GM12865 (cell line): Measurements from ENCODE around the gene KLK12.

Experiments used
- DNase-seq: peaks from one replicate; pipeline ENCODE4 v3.0.0; 2010; ENCODE audit warnings: low read depth
- H3K4me3 ChIP-seq: 2 replicates; pipeline ENCODE4 v1.5.1; 2011; ENCODE audit warnings: mild to moderate bottlenecking, low read depth, low read length, control low read depth
- TF ChIP-seq, protein P1 (sequence below): IDR thresholded peaks from 2 replicates; pipeline ENCODE4 v1.5.1; 2011; ENCODE audit warnings: low read length, control low read depth, low read depth, inconsistent platforms; ENCODE audit not compliant: insufficient read depth; ENCODE audit errors: missing control alignments

The KLK12 gene

DNA sequence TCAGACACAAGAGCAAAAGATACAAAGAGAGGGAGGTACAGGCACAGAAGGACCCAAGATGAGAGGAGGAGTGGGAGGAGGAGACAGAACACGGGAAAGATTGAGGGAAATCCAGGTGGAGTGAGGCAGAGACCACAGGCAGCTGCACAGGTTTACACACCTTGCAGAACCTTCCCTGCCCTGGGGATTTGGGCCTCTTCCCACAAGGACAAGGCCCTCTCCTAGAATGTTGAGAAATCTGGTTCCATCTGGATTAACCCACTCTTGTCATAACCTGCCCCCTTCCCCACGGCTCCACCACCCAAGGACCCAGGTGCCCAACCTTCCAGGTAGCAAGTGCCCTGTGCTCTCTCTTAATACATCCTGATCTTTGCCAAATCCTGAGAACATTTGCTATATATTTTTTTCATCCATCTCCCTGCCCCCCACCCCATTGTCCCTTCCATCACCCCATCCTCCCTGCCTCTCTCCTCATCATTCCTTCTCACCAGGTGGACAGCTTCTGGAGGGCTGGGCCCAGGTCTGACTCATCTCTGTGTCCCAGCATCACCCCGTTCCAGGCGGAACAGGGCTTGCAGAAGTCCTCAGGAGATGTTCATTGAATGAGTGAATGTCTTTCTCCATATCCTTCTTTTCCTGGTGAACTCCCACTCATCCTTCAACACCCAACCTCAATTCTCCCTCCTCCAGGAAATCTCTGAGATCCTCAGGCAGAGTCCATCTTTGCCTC is 24.6 kb downstream of the KLK12 start:
- no peak for DNase-seq
- no peak overlapping the region for H3K4me3 ChIP-seq
- TF ChIP-seq, protein P1, sequence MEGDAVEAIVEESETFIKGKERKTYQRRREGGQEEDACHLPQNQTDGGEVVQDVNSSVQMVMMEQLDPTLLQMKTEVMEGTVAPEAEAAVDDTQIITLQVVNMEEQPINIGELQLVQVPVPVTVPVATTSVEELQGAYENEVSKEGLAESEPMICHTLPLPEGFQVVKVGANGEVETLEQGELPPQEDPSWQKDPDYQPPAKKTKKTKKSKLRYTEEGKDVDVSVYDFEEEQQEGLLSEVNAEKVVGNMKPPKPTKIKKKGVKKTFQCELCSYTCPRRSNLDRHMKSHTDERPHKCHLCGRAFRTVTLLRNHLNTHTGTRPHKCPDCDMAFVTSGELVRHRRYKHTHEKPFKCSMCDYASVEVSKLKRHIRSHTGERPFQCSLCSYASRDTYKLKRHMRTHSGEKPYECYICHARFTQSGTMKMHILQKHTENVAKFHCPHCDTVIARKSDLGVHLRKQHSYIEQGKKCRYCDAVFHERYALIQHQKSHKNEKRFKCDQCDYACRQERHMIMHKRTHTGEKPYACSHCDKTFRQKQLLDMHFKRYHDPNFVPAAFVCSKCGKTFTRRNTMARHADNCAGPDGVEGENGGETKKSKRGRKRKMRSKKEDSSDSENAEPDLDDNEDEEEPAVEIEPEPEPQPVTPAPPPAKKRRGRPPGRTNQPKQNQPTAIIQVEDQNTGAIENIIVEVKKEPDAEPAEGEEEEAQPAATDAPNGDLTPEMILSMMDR, result no peak

DNA sequence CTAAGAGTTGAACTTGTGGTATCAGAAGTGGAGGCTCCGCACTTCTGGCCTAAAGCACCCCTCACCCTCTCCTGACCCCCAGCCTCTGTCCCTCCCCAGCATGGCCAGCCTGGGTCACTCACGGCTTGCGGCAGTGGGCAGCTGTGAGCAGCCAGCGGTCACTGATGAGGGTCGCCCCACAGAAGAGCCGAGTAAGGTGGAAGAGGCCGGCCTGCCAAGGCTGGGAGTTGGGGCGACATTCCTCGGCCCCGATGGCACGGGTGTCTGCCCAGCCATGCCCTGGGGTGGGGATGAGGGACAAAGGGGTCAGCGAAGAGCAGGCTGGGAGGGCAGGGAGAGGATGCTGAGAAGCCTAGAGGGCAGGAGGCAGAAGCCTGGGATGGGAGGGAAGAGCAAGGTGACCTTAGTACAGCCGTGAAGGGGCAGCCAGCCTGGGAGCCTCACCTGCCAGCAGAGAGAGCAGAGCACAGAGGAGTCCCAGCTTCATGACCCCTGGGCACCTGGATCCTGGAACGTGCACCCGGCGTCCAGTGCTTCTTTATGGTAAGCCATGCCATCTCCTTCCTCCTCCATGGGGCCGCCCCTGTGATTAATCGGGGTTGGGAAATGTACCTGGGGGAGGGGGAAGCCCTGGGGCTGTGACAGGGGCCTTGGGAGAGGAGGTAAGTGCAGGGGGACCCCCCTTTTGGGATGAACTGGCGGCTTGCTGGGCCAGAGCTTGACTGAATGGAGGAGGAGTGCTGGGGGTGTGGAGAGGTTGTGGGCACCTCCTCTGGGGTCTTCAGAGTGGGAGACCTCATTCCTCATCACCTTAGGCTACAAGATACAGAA is 25.5 kb downstream of the KLK12 start:
- TF ChIP-seq, protein P1, result no peak
- no peak for DNase-seq
- H3K4me3 ChIP-seq, result no peak overlapping the region

DNA sequence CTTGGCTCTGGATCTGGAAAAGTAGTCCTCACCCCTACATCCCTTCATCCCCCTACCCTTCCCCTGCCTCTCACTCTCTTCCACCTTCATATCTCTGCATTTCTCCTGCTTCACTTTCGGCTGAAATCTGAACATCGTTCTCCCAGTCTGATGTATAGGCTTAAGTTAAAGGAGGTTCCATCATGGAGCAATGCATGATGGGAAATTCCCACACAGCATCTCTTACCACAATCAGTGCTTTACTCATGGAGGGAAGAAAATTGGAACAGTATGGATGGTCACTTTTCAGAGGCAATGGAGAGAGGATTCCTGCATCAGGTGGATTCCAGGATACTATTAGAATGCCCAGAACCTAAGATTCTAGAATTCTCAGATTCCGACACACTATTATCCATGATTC is 27.3 kb downstream of the KLK12 start:
- DNase-seq, result no peak
- H3K4me3 ChIP-seq, result no peak overlapping the region
- TF ChIP-seq, protein P1, result no peak

DNA sequence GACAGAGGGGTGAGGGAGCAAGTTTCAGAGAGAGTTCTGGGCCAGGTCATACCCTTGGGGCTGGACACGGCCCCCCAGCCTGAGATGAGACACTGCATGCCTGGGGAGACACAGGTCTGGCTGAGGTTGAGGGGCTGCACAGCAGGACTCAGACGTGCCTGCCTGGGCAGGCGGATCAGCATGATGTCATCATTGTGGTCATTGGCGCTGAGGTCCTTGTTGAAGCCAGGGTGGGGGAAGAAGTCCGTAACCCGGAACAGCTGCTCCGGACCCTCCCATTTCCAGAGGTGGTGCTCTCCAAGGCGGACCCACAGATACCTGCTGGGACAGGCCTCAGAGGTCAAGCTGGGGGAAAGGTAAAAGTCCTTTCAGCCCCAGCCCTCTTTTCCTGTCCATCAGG is 28.4 kb downstream of the KLK12 start:
- H3K4me3 ChIP-seq, result no peak overlapping the region
- no peak for DNase-seq
- TF ChIP-seq, protein P1, result no peak

DNA sequence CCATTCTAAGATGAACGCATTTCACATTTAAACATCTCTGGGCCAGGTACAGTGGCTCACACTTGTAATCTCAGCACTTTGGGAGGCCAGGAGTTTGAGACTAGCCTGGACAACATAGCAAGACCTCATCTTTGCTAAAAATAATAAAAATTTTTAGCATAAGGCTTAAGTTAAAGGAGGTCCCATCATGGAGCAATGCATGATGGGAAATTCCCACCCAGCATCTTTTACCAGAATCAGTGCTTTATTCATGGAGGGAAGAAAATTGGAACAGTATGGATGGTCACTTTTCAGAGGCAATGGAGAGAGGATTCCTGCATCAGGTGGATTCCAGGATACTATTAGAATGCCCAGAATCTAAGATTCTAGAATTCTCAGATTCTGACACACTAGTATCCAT is 29.6 kb downstream of the KLK12 start:
- no peak for DNase-seq
- TF ChIP-seq, protein P1, result no peak
- no peak overlapping the region for H3K4me3 ChIP-seq

DNA sequence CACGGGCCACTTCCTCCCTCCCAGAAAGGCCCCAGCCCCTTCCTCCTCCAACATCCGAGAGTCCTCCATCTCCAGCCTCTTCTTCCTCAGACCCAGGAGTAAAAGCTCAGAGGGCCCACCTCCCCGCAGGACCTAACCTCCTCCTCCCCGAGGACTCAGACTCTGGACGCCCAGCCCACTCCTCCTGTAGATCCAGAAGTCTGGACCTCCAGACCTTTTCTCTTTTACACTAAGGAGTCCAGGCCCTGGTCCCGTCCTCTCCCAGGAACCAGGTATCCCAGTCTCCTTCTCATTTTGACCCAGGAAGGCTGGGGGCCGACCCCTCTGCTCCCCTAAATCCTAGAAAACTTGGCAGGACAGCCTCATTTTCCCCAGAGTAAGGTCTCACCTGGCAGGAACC is 31.5 kb downstream of the KLK12 start:
- no peak for DNase-seq
- TF ChIP-seq, protein P1, result no peak

More for the DNA sequence above, 31.5 kb downstream of the KLK12 start:
- no peak overlapping the region for H3K4me3 ChIP-seq
